ENCODE results near the gene KIAA1958.

Gene KIAA1958

DNA sequence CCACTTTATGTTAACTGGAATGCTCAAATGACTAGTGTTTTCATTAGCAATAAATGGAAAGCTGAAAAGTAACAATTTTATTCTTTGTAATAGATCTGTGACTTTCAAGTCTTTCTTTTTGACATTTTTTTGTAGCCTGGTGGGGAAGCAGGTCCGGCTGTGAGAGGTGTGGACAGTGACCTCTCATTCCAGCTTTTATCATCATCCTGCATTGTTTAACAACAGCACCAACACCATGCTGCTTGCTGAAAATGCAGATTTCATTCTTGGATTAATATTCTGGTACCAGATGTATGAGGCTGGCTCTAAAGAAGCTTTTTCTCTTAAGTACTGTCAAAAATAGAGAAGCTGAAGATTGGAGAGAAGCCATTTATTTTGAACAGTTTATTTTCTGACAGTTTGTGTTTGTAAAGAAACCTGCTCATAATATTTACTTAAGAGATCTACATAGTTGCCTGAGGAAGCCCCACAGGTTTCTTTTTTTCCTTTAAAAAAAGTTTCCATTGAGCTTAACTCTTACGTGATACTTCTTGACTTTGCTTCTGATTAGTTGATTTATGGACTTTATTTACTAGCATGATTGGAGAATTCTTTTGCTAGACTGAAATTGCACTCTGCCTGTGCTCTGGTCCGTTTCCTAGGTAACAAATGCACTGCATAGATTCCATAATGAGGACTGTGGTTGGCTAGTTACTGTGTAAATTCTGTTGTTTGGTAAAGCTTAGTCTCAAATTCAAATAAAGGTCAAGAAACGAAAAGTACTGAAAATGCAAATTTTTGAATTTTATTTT lies 3.4 kb downstream of the KIAA1958 start:
- Histone ChIP-seq H3K4me3 (ENCODE audit: low read length) (peak overlapping the region; percentile 92; the same call in 1 of the 2 replicates), H3K4me1 (ENCODE audit: insufficient read depth, low read length) (peaks cover 27% of the 10 kb centered on the region), H3K27ac (ENCODE audit: low read length) (no peak overlapping the region), H3K27me3 (ENCODE audit: insufficient read depth, low read length) (no peaks in the 10 kb centered on the region), H3K36me3 (ENCODE audit: insufficient read depth, low read depth, low read length) (peaks cover 31% of the 10 kb centered on the region), H3K9ac (ENCODE audit: low read depth, low read length) (0 out of 2 replicates have a peak overlapping the region, but pooled peaks have one; percentile 13), H3K9me3 (ENCODE audit: insufficient read depth, low read depth, low read length) (peaks cover 9% of the 10 kb centered on the region; the same call in 1 of the 2 replicates)

DNA sequence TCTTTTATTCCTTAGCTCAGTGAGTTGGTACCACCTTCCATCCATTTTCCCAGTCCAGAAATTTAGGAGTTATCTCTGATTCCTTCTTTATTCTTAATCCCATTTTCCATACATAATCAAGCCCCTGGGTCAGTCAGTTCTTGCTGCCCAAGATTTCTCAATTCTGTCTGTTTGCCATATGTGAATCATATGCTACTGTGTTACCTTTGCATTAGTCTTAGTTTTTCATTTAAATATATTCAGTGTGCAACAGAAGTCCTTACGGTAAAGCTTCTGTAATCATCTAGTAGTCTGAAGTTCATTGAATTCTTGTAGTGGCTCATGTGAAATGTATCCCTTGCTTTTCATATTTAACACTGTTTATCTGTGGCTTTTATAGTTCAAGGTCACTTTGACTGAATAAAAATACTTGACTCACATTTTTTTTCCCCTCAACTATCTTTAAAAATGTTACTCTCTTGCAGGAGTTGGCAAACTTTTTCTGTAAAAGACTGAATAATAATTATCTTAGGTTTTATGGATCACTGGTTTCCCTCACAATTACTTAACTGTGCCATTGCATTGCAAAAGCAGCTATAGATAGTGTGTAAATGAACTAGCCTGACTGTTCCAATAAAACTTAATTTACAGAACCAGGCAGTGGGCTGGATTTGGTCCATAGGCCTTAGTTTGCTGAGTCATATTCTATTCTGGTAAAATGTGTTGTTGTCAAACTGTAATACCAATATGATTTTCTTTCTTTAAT lies 6.9 kb downstream of the KIAA1958 start:
- Histone ChIP-seq H3K9me3 (ENCODE audit: insufficient read depth, low read depth, low read length) (peaks cover 9% of the 10 kb centered on the region; the same call in 1 of the 2 replicates), H3K27me3 (ENCODE audit: insufficient read depth, low read length) (no peaks in the 10 kb centered on the region), H3K27ac (ENCODE audit: low read length) (no peak overlapping the region), H3K36me3 (ENCODE audit: insufficient read depth, low read depth, low read length) (peaks cover 36% of the 10 kb centered on the region), H3K9ac (ENCODE audit: low read depth, low read length) (no peak overlapping the region), H3K4me3 (ENCODE audit: low read length) (no peak overlapping the region), H3K4me1 (ENCODE audit: insufficient read depth, low read length) (peaks cover 35% of the 10 kb centered on the region)

DNA sequence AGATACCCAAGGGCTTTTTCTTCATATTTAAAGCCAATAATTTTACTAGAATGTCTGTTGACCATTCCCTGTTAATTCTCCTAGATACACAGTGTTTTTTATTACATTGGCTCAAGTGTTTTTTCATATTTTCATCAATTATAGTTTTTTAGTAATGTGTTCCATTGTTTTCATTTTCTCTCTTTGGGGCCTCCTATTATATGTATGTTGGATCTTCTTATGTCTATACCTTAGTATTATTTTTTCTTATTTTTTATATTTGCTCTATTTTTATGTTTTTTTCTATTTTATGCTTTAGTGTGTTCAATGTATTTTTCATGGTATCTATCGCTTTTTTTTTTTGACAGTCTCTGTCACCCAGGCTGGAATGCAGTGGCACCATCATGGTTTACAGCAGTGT lies 7.5 kb downstream of the KIAA1958 start:
- Histone ChIP-seq H3K4me3 (ENCODE audit: low read length) (no peak overlapping the region), H3K27me3 (ENCODE audit: insufficient read depth, low read length) (no peaks in the 10 kb centered on the region), H3K9me3 (ENCODE audit: insufficient read depth, low read depth, low read length) (peaks cover 9% of the 10 kb centered on the region; the same call in 1 of the 2 replicates), H3K4me1 (ENCODE audit: insufficient read depth, low read length) (peaks cover 29% of the 10 kb centered on the region), H3K9ac (ENCODE audit: low read depth, low read length) (no peak overlapping the region), H3K36me3 (ENCODE audit: insufficient read depth, low read depth, low read length) (peaks cover 36% of the 10 kb centered on the region), H3K27ac (ENCODE audit: low read length) (no peak overlapping the region)

DNA sequence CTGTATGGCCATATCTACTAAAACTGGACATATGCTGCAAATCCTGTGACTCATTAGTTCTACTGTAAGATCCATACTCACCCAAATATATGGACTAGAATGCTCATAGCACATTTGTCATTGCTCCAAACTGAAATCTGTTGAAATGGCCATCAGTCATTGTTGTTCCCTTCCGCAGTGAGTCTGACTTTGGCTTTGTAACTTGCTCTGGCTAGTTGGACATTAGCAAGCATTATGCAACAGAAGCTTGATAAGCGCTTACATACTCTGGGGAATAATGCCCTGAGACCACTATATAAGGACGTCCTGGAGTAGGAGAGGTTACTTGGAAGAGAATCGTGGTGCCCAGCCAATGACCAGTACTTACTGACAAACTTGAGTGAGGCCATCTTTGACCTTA lies 9.0 kb downstream of the KIAA1958 start:
- Histone ChIP-seq H3K4me3 (ENCODE audit: low read length) (no peak overlapping the region), H3K36me3 (ENCODE audit: insufficient read depth, low read depth, low read length) (peaks cover 36% of the 10 kb centered on the region), H3K27ac (ENCODE audit: low read length) (no peak overlapping the region), H3K27me3 (ENCODE audit: insufficient read depth, low read length) (no peaks in the 10 kb centered on the region), H3K9ac (ENCODE audit: low read depth, low read length) (no peak overlapping the region), H3K9me3 (ENCODE audit: insufficient read depth, low read depth, low read length) (peaks cover 9% of the 10 kb centered on the region; the same call in 1 of the 2 replicates), H3K4me1 (ENCODE audit: insufficient read depth, low read length) (peaks cover 14% of the 10 kb centered on the region)

DNA sequence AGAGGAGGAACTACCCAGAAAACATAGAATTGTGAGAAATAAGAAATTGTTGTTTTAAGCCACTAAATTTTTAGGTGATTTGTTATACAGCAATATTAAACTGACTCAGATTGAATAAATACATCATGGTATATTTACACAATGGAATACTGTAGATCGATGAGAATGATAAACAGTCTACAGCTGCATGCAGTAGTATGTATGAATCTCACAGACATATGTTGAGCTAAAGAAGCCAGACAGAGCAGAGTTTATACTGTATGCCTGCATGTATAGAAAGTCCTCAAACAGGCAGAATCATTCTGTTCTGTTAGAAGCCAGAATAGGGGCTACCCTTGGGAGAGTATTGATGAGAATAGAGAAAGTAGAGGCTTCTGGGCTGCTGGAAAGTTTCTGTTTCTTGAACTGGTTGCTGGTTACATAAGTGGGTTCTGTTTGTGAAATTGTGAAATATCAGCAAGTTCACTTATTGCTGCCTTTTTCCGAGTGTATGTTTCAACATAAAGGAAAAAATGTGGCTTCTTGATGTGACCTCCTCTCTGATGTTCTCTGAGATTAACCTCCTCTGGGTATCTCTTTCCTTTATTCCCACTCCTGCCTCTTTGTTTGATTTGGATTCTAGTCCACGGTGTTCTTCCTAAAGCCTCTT lies 9.6 kb downstream of the KIAA1958 start:
- Histone ChIP-seq H3K36me3 (ENCODE audit: insufficient read depth, low read depth, low read length) (peaks cover 36% of the 10 kb centered on the region), H3K9me3 (ENCODE audit: insufficient read depth, low read depth, low read length) (peaks cover 9% of the 10 kb centered on the region; the same call in 1 of the 2 replicates), H3K4me1 (ENCODE audit: insufficient read depth, low read length) (peaks cover 13% of the 10 kb centered on the region), H3K27ac (ENCODE audit: low read length) (no peak overlapping the region), H3K4me3 (ENCODE audit: low read length) (no peak overlapping the region), H3K27me3 (ENCODE audit: insufficient read depth, low read length) (no peaks in the 10 kb centered on the region), H3K9ac (ENCODE audit: low read depth, low read length) (no peak overlapping the region)

DNA sequence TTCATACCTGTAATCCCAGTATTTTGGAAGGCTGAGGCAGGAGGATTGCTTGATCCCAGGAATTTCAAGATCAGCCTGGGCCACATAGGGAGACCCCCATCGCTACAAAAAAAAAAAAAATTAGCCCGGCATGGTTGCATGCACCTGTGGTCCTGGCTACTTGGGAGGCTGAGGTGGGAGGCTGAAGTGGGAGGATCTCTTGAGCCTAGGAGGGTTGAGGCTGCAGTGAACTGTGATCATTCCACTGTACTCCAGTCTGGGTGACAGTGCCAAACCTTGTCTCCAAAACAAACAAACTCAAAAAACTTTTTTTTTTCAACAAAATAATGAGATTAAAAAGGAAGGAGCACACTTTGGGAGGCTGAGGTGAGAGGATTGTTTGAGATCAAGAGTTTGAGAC lies 14.2 kb downstream of the KIAA1958 start:
- peaks cover 13% of the 10 kb centered on the region for H3K4me1 ChIP-seq (ENCODE audit: insufficient read depth, low read length)
- H3K27me3 ChIP-seq (ENCODE audit: insufficient read depth, low read length) = no peaks in the 10 kb centered on the region
- no peaks in the 10 kb centered on the region for H3K9me3 ChIP-seq (ENCODE audit: insufficient read depth, low read depth, low read length)
- no peaks in the 10 kb centered on the region; the same call in 1 of the 2 replicates for H3K36me3 ChIP-seq (ENCODE audit: insufficient read depth, low read depth, low read length)
- no peak overlapping the region for H3K4me3 ChIP-seq (ENCODE audit: low read length)
- H3K9ac ChIP-seq (ENCODE audit: low read depth, low read length) = no peak overlapping the region
- no peak overlapping the region for H3K27ac ChIP-seq (ENCODE audit: low read length)

DNA sequence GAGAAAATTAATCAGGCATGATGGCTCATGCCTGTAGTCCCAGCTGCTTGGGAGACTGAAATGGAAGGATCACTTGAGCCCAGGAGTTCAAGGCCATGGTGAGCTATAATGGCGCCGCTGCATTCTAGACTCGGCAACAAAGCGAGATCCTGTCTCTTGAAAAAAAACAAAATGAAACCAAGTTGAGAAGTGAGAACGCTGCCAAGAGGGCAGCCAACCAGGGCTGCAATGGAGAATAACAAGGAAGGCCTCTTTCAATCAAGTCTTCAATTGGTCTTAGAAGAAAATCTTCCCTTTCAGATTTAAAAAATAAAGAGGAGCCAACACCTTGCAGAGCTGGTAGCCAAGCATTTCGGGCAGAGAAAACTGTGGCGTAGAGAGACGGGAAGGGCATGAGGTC lies 14.7 kb downstream of the KIAA1958 start:
- no peaks in the 10 kb centered on the region for H3K9me3 ChIP-seq (ENCODE audit: insufficient read depth, low read depth, low read length)
- H3K4me1 ChIP-seq (ENCODE audit: insufficient read depth, low read length) = peaks cover 11% of the 10 kb centered on the region
- H3K4me3 ChIP-seq (ENCODE audit: low read length) = no peak overlapping the region
- H3K36me3 ChIP-seq (ENCODE audit: insufficient read depth, low read depth, low read length) = no peaks in the 10 kb centered on the region
- no peaks in the 10 kb centered on the region for H3K27me3 ChIP-seq (ENCODE audit: insufficient read depth, low read length)
- no peak overlapping the region for H3K27ac ChIP-seq (ENCODE audit: low read length)
- H3K9ac ChIP-seq (ENCODE audit: low read depth, low read length) = no peak overlapping the region

DNA sequence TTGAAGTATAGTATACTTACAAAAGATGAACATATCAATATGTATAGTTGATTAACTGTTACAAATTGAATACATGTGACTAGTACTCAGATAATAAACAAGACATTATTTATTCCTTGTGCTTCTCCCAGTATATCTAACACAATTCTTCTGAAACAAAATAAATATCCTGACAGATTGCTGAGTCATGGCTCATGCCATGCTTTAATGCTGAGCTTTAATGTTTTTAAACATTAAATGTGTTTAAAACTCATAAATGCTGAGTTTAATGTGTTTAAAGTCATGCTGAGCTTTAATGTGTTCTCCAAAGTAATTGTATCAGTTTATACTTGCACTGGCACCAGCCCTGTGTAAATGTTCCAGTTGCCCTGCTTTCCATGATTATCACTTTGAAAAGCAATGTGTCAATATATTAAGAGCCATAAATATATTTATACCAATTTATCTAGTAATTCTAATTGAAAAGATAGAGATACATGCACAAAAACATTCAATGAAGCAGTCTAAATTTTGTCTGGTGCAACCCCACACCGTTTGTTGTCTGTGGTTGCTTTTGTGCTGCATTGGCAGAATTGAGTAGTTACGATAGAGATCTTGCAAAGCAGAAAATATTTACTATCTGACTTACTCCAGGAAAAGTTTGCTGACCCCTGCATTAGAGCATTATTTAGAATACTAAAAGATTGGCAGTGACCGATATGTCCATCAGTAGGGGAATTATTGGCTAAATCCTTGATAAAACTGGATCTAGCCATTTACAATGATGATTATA lies 15.7 kb downstream of the KIAA1958 start:
- Histone ChIP-seq H3K4me1 (ENCODE audit: insufficient read depth, low read length) (peaks cover 8% of the 10 kb centered on the region; the same call in 1 of the 2 replicates), H3K27me3 (ENCODE audit: insufficient read depth, low read length) (no peaks in the 10 kb centered on the region), H3K27ac (ENCODE audit: low read length) (no peak overlapping the region), H3K36me3 (ENCODE audit: insufficient read depth, low read depth, low read length) (no peaks in the 10 kb centered on the region), H3K4me3 (ENCODE audit: low read length) (no peak overlapping the region), H3K9ac (ENCODE audit: low read depth, low read length) (no peak overlapping the region), H3K9me3 (ENCODE audit: insufficient read depth, low read depth, low read length) (no peaks in the 10 kb centered on the region)

DNA sequence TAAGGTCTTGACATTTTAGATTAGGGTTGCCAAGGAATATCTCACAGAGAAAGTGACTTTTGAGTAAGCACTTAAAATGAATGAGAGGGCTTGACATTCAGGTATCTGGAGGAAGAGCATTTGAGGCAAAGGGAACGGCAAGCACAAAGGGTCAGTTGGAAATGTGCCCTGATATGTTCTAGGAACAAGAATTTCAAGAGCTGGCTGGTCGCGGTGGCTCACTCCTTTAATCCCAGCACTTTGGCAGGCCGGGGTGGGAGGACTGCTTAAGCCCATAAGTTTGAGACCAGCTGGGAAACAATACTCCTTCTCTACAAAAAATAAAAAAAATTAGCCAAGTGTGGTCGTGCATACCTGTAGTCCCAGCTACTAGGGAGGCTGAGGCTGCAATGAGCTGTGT lies 16.5 kb downstream of the KIAA1958 start:
- peaks cover 10% of the 10 kb centered on the region; the same call in 1 of the 2 replicates for H3K4me1 ChIP-seq (ENCODE audit: insufficient read depth, low read length)
- no peak overlapping the region for H3K4me3 ChIP-seq (ENCODE audit: low read length)
- H3K9me3 ChIP-seq (ENCODE audit: insufficient read depth, low read depth, low read length) = no peaks in the 10 kb centered on the region
- H3K9ac ChIP-seq (ENCODE audit: low read depth, low read length) = no peak overlapping the region
- H3K27me3 ChIP-seq (ENCODE audit: insufficient read depth, low read length) = no peaks in the 10 kb centered on the region
- H3K27ac ChIP-seq (ENCODE audit: low read length) = no peak overlapping the region
- H3K36me3 ChIP-seq (ENCODE audit: insufficient read depth, low read depth, low read length) = no peaks in the 10 kb centered on the region

DNA sequence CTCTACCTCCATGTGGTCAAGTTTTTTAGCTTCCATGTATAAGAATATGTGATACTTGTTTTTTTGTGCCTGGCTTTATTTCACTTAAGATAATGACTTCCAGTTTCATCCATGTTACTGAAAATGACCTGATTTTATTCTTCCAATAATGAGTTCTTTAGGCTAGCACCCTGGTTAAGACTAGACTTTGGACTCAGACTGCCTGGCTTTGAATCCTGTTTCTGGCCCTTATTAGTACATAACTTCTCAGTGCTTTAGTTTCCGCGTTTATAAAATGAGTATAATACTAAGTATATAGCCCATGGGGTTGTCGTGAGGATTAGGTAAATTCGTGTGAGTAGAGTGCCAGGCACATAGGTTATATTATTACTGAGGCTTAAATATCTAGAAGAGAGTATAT lies 18.5 kb downstream of the KIAA1958 start:
- H3K4me3 ChIP-seq (ENCODE audit: low read length) = no peak overlapping the region
- H3K9ac ChIP-seq (ENCODE audit: low read depth, low read length) = no peak overlapping the region
- H3K27me3 ChIP-seq (ENCODE audit: insufficient read depth, low read length) = no peaks in the 10 kb centered on the region
- no peaks in the 10 kb centered on the region for H3K36me3 ChIP-seq (ENCODE audit: insufficient read depth, low read depth, low read length)
- no peaks in the 10 kb centered on the region for H3K9me3 ChIP-seq (ENCODE audit: insufficient read depth, low read depth, low read length)
- peaks cover 13% of the 10 kb centered on the region; the same call in 1 of the 2 replicates for H3K4me1 ChIP-seq (ENCODE audit: insufficient read depth, low read length)
- no peak overlapping the region for H3K27ac ChIP-seq (ENCODE audit: low read length)

DNA sequence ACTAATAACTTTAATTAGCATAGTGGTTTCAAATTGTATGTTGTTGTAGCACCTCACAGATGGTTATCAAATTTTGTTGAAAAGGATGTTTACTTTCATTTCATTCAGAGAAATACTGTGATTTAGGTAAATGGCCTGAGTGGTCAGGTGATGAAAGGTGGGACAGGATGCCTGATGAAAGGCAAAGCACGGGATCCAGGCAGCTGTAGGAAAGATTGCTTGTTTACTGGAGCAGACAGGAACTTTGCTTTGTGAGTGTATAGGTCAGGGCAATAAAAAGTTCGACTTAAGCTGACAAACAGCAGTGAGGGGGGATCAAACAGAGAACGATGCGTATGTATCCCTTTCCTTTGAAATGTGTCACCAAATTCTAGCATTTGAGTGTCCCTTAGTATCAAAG lies 19.0 kb downstream of the KIAA1958 start:
- no peaks in the 10 kb centered on the region for H3K36me3 ChIP-seq (ENCODE audit: insufficient read depth, low read depth, low read length)
- no peak overlapping the region for H3K9ac ChIP-seq (ENCODE audit: low read depth, low read length)
- no peaks in the 10 kb centered on the region for H3K27me3 ChIP-seq (ENCODE audit: insufficient read depth, low read length)
- no peaks in the 10 kb centered on the region for H3K9me3 ChIP-seq (ENCODE audit: insufficient read depth, low read depth, low read length)
- no peak overlapping the region for H3K27ac ChIP-seq (ENCODE audit: low read length)
- peaks cover 13% of the 10 kb centered on the region; the same call in 1 of the 2 replicates for H3K4me1 ChIP-seq (ENCODE audit: insufficient read depth, low read length)
- no peak overlapping the region for H3K4me3 ChIP-seq (ENCODE audit: low read length)

Data from iPS-20b (cell line).